Activated T-helper 9 cell treated with anti-CD3 and anti-CD28 coated beads, Interleukin-2, amount 50 U/mL, for 16 hours (primary cell): ENCODE results near the gene TTC39C.

ENCODE experiments used
- DNase-seq: peaks from one replicate; pipeline ENCODE4 v3.0.0-alpha.2; 2020; ENCODE audit warnings: low read depth

The TTC39C gene

GRCh38 chr18:24014062-24014985 is at the start of gene TTC39C:
TTC39C (plus strand) TSS chr18:24014754; CDS start chr18:24014872, 118 bp downstream.
- DNase-seq = peak; percentile 81

DNA sequence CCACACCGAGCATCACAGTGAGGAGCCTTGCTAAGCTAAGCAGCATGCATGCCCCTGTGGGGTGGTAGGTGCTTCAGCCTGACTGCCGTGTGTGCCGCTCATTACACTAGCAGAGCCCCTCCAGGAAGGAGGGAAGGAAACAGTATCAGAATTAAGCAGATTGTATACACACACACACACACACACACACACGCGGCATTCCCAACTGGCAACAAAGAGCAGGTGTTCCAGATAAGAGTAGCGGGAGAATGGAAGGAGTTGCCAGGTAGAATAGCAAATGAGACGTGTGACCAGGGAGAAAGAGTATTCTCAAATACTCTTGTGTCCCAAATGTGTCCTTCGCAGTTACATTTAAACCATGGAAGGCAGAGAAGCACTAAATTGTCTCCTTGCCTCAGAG is 47.6 kb upstream of the TTC39C start:
- no peak for DNase-seq

- DNase-seq = no peak
Measured at GRCh38 chr18:23967321-23968089, 47.0 kb upstream of the TTC39C start.

- no peak for DNase-seq
Measured at GRCh38 chr18:23968638-23969604, 45.6 kb upstream of the TTC39C start.

GRCh38 chr18:23969664-23970063 is 44.9 kb upstream of the TTC39C start:
- no peak for DNase-seq

GRCh38 chr18:23970161-23971096 is 44.1 kb upstream of the TTC39C start:
- peak; percentile 41 for DNase-seq

DNA sequence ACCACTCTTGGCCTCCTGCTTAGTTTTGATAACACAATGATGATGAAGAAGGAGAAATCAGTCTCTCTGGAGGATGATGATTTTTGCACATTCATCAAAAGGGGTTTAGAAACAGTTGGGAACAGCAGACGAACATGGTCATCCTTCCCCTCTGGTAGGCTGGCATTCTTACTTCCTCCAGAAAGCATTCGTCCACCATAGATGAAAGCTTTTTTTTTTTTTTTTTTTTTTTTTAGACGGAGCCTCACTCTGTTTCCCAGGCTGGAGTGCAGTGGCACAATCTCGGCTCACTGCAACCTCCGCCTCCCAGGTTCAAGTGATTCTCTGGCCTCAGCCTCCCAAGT is 43.5 kb upstream of the TTC39C start:
- no peak for DNase-seq

DNA sequence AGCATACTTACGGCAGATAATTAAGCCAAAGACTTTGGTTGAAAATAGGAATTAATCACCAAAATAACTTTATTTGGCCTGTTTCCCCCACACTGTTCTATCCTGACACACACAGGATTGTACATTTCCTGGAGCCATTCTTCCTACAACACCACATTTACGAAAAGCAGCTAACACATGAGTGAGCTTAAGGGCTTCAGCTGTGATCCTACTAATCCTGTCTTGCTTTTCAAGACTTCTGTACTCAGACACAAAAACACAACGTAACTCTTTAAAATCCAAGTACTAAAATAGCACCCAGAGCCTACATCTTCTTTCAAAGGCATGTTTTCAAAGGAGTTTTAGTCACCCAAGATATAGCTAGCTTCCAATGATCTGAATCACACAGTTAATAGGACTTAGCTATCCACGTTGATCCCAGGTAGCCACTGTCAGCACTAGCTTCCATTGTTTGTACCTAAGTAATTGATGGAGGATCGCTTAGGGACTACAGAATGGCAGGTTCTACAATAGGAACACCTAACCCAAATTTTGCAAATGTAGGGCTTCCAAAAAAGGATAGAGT is 42.8 kb upstream of the TTC39C start:
- no peak for DNase-seq

DNA sequence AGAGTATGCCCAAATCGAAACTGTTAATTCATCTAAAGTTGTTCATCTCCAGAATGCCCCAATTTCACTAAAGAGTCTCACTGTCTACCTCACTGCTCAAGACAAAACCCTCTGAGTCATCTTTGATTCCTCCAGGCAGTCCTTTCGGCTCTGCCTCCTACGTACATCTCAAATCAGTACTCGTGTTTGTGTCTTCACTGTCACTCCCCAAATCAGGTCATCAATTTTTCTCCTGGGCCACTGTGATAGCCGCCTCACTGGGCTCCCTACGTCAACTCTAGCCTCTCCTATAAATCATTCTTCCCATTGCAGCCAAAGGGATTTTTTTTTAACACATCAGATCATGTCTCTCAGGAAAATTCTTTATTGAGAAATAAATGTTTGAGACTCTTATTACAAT is 42.1 kb upstream of the TTC39C start:
- DNase-seq = peak; percentile 17

GRCh38 chr18:23977103-23977502 is 37.5 kb upstream of the TTC39C start:
- no peak for DNase-seq

DNA sequence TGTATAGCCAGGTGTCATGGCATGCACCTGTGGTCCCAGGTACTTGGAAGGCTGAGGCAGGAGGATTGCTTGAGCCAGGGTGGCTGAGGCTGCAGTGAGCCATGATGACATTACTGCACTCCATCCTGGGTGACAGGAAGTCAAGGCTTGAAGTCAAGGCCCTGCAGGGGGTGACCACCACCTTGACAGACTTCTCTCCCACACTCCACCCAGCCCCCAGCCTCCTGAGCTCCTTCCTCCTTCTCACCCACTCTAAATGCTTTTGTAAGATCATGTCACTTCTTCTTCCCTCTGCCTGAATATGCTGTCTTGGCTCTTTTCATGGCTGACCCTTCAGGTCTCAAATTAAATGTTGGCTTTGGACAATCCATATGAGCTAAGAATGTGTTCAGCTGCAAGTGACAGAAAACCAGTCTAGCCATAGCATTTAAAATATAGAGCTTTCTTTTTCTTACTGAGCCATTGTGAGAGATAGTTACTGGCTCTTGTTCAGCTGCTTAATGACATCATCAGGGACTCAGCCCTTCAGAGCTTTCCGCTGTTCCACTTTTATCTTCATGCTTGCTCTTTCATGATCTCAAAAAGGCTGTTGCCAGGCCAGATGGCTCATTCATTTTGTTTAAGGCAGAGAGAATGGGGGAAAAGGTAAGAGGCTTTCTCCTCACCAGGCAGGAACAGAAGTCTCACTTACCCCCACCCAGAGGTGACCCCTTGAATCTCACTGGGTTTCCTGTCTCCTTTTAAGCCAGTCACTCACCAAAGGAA is 36.7 kb upstream of the TTC39C start:
- DNase-seq = no peak

GRCh38 chr18:23981369-23981980 is 33.1 kb upstream of the TTC39C start:
- no peak for DNase-seq

DNA sequence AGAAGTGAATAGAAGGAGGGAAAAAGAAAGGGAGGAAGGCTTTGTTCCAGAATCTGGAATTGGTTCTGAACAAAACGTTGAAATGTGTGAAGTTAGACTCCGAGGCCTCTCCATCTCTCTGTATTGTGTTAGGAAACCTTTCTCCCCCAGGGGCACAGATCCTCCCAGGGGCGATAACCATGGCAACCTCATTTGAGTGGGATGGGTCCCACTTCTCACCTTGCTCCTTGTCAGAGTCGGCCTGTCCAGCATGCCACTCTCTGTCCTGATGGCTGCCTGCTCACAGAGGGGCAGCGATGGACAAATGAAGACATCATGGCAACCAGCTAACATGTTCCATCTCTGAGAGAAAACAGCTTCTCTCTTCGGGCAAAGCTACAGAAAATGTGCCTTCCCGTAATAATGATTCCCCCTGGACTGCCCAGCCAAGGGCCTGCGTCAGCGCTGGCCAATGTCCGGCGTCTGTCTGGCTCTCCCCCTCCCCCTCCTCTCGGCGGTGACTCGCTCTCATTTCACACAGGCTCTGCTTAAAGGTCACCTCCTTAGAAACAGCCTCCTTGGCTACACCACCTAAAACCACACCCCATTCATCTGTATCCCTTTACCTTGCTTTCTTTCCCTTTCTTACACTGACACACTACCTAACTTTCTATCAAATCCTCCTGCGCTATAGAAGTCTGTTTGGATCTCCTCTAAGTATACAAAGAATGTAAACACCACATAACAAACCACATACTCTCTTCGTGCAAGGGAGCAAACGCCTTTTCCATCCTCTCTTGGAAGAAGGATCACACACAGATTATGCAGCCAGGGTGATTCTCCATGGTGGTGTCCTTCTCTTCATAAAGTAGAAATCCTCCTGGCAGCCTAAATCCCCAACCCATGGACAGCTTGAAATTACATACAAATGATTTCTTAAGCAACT is 32.1 kb upstream of the TTC39C start:
- no peak for DNase-seq

GRCh38 chr18:23983112-23983511 is 31.4 kb upstream of the TTC39C start:
- DNase-seq = no peak

DNA sequence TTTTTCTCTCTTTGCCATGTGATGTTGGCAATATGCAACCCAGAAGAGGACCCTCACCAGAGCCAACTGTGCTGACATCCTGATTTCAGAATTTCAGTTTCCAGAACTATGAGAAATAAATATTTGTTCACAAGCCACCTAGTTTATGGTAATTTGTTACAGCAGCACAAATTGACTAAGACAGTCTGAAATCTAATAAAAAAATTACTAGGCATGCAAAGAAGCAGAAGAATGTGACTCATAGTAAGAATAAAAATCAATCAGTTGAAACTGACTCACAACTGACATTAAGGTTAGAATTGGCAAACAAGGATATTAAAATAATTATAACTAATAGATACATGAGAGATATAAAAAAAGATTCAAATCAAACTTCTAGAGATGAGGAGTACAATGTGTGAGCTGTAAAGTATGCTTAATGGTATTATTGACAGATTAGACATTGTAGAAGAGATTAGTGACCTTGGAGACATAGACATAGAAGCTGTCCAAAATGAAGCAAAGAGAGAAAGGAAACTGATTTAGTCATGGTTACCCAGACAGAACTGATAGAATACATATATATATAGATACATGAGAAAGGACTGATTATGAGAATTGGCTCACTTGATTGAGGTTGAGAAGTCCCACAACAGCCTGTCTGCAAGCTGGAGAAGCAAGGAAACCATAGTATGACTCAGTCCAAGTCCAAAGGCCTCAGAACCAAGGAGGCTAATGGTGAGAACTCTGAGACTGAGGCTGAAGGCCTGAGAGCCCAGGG is 27.8 kb upstream of the TTC39C start:
- no peak for DNase-seq

- DNase-seq = no peak
Measured at GRCh38 chr18:23990474-23991410, 23.8 kb upstream of the TTC39C start.
